ENCODE measurements around the gene PPP4R3A.

DNA sequence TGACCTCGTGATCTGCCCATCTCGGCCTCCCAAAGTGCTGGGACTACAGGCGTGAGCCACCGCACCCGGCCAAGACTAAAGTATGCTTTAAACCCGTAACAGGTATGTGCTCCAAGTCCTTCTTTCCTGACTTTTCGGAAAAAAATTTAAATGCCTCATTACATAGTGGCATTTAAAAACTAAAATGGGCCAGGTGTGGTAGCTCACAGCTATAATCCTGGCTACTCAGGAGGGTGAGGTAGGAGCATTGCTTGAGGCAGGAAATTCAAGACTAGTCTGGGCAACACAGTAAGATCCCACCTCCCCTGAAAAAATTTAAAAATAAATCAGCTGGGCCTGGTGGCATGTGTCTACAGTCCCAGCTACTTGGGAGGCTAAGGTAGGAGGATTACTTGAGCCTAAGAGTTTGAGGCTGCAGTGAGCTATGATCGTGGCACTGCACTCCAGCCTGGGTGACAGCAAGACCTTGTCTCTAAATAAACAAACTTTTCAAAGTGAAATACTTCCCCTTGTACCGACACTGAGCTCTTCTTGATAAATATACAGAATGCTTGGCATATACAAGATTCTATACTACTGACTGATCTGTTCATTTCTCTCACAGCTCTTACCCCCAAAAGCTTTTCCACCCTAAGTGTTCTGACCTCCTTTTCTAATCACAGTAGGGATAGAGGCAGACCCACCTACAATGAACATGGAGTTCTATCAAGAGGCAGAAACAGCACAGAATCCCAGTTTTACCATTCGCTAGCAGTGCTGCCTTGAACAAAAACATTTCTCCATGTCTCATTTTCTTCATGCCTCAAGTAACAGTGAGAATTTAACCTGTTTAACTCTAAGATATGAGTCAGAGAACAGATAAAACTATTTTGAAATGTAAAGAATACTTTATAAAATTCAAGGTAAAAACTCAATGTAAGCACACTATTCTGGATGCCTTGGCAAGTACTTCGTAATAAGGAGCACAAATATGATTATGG lies 7.9 kb downstream of the PPP4R3A start:
- TF ChIP-seq, protein P1, sequence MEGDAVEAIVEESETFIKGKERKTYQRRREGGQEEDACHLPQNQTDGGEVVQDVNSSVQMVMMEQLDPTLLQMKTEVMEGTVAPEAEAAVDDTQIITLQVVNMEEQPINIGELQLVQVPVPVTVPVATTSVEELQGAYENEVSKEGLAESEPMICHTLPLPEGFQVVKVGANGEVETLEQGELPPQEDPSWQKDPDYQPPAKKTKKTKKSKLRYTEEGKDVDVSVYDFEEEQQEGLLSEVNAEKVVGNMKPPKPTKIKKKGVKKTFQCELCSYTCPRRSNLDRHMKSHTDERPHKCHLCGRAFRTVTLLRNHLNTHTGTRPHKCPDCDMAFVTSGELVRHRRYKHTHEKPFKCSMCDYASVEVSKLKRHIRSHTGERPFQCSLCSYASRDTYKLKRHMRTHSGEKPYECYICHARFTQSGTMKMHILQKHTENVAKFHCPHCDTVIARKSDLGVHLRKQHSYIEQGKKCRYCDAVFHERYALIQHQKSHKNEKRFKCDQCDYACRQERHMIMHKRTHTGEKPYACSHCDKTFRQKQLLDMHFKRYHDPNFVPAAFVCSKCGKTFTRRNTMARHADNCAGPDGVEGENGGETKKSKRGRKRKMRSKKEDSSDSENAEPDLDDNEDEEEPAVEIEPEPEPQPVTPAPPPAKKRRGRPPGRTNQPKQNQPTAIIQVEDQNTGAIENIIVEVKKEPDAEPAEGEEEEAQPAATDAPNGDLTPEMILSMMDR (IDR thresholded peaks at IDR 0.05; ENCODE audit: poor library complexity): no peak
- TF ChIP-seq EZH2phosphoT487 (IDR thresholded peaks at IDR 0.05; ENCODE audit: low read depth, severe bottlenecking, unreplicated experiment) (no peak), EZH2 (IDR thresholded peaks at IDR 0.05; ENCODE audit: borderline replicate concordance) (no peak)
